ENCODE results near the gene DHRS3. TPM values are rescaled to one million over a fixed set of nuclear protein-coding genes. Genes with fewer than 3 reads are reported as not detected.

Gene DHRS3
- polyA plus RNA-seq, 1 donor (not counting 4 experiments of a cell fraction or from before 2014, with no cell fraction given) = 10.7 TPM

DNA sequence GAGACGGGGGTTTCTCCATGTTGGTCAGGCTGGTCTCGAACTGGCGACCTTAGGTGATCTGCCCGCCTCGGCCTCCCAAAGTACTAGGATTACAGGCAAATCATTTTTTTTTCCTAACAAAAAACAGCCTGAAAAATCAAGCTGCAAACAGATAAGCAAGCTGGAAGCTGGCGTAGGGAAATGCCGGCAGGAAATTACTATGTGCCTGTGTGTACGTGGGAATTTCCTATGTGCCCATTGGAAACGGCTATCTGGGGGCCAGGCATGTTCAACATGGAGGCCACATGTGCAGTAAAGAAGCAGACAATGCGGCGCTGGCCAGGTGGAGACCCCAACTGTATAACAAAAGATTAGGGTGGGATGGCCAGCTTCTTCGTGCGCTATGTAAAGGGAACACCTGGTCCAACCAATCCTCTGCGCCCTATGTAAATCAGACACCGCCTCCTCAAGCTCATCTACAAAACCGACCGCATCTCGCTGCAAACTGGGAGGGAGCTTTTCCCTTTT, 16.7 kb upstream of the DHRS3 start:
- TF ChIP-seq EZH2 (IDR thresholded peaks at IDR 0.05; ENCODE audit: low read length) = no peak
- TF ChIP-seq, protein P1, sequence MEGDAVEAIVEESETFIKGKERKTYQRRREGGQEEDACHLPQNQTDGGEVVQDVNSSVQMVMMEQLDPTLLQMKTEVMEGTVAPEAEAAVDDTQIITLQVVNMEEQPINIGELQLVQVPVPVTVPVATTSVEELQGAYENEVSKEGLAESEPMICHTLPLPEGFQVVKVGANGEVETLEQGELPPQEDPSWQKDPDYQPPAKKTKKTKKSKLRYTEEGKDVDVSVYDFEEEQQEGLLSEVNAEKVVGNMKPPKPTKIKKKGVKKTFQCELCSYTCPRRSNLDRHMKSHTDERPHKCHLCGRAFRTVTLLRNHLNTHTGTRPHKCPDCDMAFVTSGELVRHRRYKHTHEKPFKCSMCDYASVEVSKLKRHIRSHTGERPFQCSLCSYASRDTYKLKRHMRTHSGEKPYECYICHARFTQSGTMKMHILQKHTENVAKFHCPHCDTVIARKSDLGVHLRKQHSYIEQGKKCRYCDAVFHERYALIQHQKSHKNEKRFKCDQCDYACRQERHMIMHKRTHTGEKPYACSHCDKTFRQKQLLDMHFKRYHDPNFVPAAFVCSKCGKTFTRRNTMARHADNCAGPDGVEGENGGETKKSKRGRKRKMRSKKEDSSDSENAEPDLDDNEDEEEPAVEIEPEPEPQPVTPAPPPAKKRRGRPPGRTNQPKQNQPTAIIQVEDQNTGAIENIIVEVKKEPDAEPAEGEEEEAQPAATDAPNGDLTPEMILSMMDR (optimal IDR thresholded peaks at IDR 0.05 in 1 of 3, IDR thresholded peaks at IDR 0.05 in 1 of 3, conservative IDR thresholded peaks at IDR 0.05 in 1 of 3; ENCODE audit: extremely low read depth in 1 of 3, insufficient read depth in 2 of 3, low read length in 3 of 3) = no peak
- Histone ChIP-seq H3K9ac (ENCODE audit: control insufficient read depth, extremely low read depth, insufficient read depth, low read length) (no peak overlapping the region), H3K9me3 (ENCODE audit: control insufficient read depth, low read depth, low read length) (peaks cover 3% of the 10 kb centered on the region), H3K9me1 (ENCODE audit: control insufficient read depth, extremely low read depth, insufficient read depth, low read length) (no peaks in the 10 kb centered on the region), H3K4me3 (ENCODE audit: control insufficient read depth in 2 of 3, extremely low read depth in 1 of 3, insufficient read depth in 2 of 3, low read depth in 1 of 3, low read length in 3 of 3) (no peak overlapping the region), H3K27me3 (ENCODE audit: control insufficient read depth, extremely low read depth, insufficient read depth, low read length) (no peaks in the 10 kb centered on the region), H3K79me2 (ENCODE audit: control insufficient read depth, insufficient read depth, low read length) (no peaks in the 10 kb centered on the region), H3K27ac (ENCODE audit: control insufficient read depth, insufficient read depth, low read length) (no peak overlapping the region), H4K20me1 (ENCODE audit: control insufficient read depth, extremely low read depth, insufficient read depth, low read length) (no peaks in the 10 kb centered on the region), H2AFZ (ENCODE audit: control insufficient read depth, low read length) (no peak overlapping the region), H3K4me2 (ENCODE audit: control insufficient read depth, extremely low read depth, insufficient read depth, low read depth, low read length) (no peak overlapping the region), H3K4me1 (ENCODE audit: control insufficient read depth, extremely low read depth, insufficient read depth, low read length) (no peaks in the 10 kb centered on the region), H3K36me3 (ENCODE audit: control insufficient read depth in 2 of 2, extremely low read depth in 1 of 2, insufficient read depth in 2 of 2, low read length in 2 of 2) (no peaks in the 10 kb centered on the region)
- DNase-seq (ENCODE audit: low read depth, low spot score) = no peak
- no peak for FAIRE-seq
- dilution Hi-C loops (cut with MboI; ENCODE audit: extremely low pct_ligation_motif_present, low sequenced_read_pairs) = no loop called here

DNA sequence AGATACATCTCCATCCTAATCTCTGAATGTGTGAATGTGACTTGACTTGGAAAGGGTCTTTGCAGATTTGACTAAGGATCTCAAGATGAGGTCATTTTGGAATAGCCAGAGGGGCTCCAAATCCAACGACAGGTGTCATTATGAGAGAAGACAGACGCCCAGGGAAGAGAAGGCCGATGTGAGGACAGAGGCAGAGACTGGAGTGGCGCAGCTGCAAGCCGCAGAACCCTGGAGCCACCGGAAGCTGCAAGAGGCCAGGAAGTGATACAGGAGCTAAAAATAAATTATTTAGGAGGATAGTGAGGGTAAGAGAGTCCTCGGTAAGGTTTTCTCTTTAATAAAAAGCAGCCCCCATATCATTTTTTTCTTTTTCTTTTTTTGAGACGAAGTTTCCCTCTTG, 16.1 kb upstream of the DHRS3 start:
- dilution Hi-C loops (cut with MboI; ENCODE audit: extremely low pct_ligation_motif_present, low sequenced_read_pairs) = no loop called here
- no peak overlapping the region for H3K9ac ChIP-seq (ENCODE audit: control insufficient read depth, extremely low read depth, insufficient read depth, low read length)
- H3K36me3 ChIP-seq (ENCODE audit: control insufficient read depth in 2 of 2, extremely low read depth in 1 of 2, insufficient read depth in 2 of 2, low read length in 2 of 2) = no peaks in the 10 kb centered on the region
- no peaks in the 10 kb centered on the region for H3K27me3 ChIP-seq (ENCODE audit: control insufficient read depth, extremely low read depth, insufficient read depth, low read length)
- DNase-seq (ENCODE audit: low read depth, low spot score) (no peak), FAIRE-seq (no peak)
- H2AFZ ChIP-seq (ENCODE audit: control insufficient read depth, low read length) = no peak overlapping the region
- H3K79me2 ChIP-seq (ENCODE audit: control insufficient read depth, insufficient read depth, low read length) = no peaks in the 10 kb centered on the region
- TF ChIP-seq, protein P1 (optimal IDR thresholded peaks at IDR 0.05 in 1 of 3, IDR thresholded peaks at IDR 0.05 in 1 of 3, conservative IDR thresholded peaks at IDR 0.05 in 1 of 3; ENCODE audit: extremely low read depth in 1 of 3, insufficient read depth in 2 of 3, low read length in 3 of 3) = no peak
- TF ChIP-seq EZH2 (IDR thresholded peaks at IDR 0.05; ENCODE audit: low read length) = no peak
- no peak overlapping the region for H3K4me2 ChIP-seq (ENCODE audit: control insufficient read depth, extremely low read depth, insufficient read depth, low read depth, low read length)
- no peaks in the 10 kb centered on the region for H3K4me1 ChIP-seq (ENCODE audit: control insufficient read depth, extremely low read depth, insufficient read depth, low read length)
- no peaks in the 10 kb centered on the region for H3K9me1 ChIP-seq (ENCODE audit: control insufficient read depth, extremely low read depth, insufficient read depth, low read length)
- no peak overlapping the region for H3K27ac ChIP-seq (ENCODE audit: control insufficient read depth, insufficient read depth, low read length)
- no peak overlapping the region for H3K4me3 ChIP-seq (ENCODE audit: control insufficient read depth in 2 of 3, extremely low read depth in 1 of 3, insufficient read depth in 2 of 3, low read depth in 1 of 3, low read length in 3 of 3)
- H4K20me1 ChIP-seq (ENCODE audit: control insufficient read depth, extremely low read depth, insufficient read depth, low read length) = no peaks in the 10 kb centered on the region
- H3K9me3 ChIP-seq (ENCODE audit: control insufficient read depth, low read depth, low read length) = no peaks in the 10 kb centered on the region

Measured in keratinocyte (primary cell).